Uterus (tissue), 2 donors: ENCODE results near the gene B2M.
"Not testable (repeated sequence)": the region's sequence is repeated elsewhere in the genome, so short reads cannot be mapped to it uniquely, and the experiment has no call there.

Experiments used
- POLR2A ChIP-seq, 2 donors: fragments of 450-650 bp; IDR thresholded peaks; one replicate each; pipeline ENCODE4 v1.6.1; 2016; ENCODE audit warnings: antibody characterized with exemption in 2 of 2, mild to moderate bottlenecking in 1 of 2, moderate library complexity in 1 of 2
- TF ChIP-seq, protein P1 (sequence below), 4 experiments: fragments of 200-600 bp in 2 of 4; fragments of 450-650 bp in 2 of 4; sonication (generic) in 2 of 4; IDR thresholded peaks; one replicate each; pipeline ENCODE4 v1.5.1; 2016 to 2019; ENCODE audit warnings: antibody characterized with exemption in 4 of 4, mild to moderate bottlenecking in 2 of 4, moderate library complexity in 1 of 4

DNA sequence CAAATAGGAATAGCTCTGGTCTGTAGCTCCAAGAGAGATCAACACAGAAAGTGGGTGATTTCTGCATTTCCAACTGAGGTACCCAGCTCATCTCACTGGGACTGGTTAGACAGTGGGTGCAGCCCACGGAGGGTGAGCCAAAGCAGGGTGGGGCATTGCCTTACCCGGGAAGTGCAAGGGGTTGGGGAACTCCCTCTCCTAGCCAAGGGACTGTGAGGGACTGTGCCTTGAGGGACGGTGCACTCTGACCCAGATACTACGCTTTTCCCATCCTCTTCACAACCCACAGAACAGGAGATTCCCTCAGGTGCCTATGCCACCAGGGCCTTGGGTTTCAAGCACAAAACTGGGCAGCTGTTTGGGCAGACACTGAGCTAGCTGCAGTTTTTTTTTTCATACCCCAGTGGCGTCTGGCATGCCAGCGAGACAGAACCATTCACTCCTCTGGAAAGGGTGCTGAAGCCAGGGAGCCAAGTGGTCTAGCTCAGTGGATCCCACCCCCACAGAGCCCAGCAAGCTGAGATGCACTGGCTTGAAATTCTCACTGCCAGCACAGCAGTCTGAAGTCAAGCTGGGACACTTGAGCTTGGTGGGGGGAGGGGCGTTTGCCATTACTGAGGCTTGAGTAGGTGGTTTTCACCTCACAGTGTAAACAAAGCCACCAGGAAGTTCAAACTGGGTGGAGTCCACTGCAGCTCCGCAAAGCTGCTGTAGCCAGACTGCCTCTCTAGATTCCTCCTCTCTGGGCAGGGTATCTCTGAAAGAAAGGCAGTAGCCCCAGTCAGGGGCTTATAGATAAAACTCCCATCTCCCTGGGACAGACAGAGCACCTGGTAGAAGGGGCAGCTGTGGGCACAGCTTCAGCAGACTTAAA lies 28.3 kb upstream of the B2M start:
- TF ChIP-seq, protein P1, sequence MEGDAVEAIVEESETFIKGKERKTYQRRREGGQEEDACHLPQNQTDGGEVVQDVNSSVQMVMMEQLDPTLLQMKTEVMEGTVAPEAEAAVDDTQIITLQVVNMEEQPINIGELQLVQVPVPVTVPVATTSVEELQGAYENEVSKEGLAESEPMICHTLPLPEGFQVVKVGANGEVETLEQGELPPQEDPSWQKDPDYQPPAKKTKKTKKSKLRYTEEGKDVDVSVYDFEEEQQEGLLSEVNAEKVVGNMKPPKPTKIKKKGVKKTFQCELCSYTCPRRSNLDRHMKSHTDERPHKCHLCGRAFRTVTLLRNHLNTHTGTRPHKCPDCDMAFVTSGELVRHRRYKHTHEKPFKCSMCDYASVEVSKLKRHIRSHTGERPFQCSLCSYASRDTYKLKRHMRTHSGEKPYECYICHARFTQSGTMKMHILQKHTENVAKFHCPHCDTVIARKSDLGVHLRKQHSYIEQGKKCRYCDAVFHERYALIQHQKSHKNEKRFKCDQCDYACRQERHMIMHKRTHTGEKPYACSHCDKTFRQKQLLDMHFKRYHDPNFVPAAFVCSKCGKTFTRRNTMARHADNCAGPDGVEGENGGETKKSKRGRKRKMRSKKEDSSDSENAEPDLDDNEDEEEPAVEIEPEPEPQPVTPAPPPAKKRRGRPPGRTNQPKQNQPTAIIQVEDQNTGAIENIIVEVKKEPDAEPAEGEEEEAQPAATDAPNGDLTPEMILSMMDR (IDR thresholded peaks at IDR 0.05): not testable (repeated sequence)
- TF ChIP-seq POLR2A (IDR thresholded peaks at IDR 0.05): not testable (repeated sequence)
